Stomach (tissue), 4 donors: Measurements from ENCODE around the gene UTS2.

ENCODE experiments used
- POLR2A ChIP-seq, 4 donors: fragments of 450-650 bp; IDR thresholded peaks; one replicate each; pipeline ENCODE4 v1.6.1; 2016; ENCODE audit warnings: antibody characterized with exemption in 4 of 4, control low read depth in 2 of 4, mild to moderate bottlenecking in 1 of 4, moderate library complexity in 1 of 4
- POLR2AphosphoS5 ChIP-seq, 3 donors: sonication (generic); formaldehyde crosslinking; IDR thresholded peaks; one replicate each; pipeline ENCODE4 v1.6.1; 2016; ENCODE audit warnings: antibody characterized with exemption in 3 of 3
- TF ChIP-seq, protein P1 (sequence below), 7 experiments: fragments of 450-650 bp in 4 of 7; fragments of 200-600 bp in 3 of 7; sonication (generic) in 3 of 7; IDR thresholded peaks; one replicate each; pipeline ENCODE4 v1.5.1; 2016 to 2019; ENCODE audit warnings: antibody characterized with exemption in 7 of 7, control low read depth in 2 of 7, mild to moderate bottlenecking in 1 of 7

DNA sequence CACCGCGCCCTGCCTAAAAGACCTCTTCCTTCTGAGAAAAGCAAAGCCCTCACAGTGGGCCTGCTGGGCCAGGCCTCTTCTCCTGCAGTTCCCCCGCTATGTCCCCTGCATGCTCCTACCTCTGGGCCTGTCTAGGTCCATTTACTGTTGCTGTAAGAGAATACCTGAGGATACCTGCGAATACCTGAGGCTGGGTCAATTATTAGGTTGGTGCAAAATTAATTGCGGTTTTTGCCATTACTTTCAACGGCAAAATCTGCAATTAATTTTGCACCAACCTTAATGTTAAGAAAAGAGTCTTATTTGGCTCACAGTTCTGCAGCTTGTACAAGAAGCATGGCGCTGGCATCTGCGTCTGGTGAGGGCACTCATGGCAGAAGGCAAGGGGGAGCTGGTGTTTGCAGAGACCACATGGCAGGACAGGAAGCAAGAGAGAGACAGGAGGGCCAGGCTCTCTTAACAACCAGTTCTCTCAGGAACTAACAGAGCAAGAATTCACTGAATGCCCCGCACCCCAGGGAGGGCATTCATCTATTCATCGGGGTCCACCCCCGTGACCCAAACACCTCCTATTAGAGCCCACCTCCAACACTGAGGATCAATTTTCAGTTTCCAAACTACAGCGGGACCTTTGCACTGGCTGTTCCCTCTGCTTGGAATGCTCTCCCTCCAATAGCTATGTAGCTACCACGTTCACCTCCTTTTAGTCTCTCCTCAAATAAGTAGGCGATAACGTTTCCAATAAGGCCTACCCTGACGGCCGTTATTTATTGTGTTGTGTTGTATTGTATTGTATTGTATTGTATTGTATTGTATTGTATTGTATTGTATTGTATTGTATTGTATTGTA, 9.6 kb upstream of the UTS2 start:
- TF ChIP-seq, protein P1, sequence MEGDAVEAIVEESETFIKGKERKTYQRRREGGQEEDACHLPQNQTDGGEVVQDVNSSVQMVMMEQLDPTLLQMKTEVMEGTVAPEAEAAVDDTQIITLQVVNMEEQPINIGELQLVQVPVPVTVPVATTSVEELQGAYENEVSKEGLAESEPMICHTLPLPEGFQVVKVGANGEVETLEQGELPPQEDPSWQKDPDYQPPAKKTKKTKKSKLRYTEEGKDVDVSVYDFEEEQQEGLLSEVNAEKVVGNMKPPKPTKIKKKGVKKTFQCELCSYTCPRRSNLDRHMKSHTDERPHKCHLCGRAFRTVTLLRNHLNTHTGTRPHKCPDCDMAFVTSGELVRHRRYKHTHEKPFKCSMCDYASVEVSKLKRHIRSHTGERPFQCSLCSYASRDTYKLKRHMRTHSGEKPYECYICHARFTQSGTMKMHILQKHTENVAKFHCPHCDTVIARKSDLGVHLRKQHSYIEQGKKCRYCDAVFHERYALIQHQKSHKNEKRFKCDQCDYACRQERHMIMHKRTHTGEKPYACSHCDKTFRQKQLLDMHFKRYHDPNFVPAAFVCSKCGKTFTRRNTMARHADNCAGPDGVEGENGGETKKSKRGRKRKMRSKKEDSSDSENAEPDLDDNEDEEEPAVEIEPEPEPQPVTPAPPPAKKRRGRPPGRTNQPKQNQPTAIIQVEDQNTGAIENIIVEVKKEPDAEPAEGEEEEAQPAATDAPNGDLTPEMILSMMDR (IDR thresholded peaks at IDR 0.05): no peak
- TF ChIP-seq POLR2A (IDR thresholded peaks at IDR 0.05) (no peak), POLR2AphosphoS5 (IDR thresholded peaks at IDR 0.05) (no peak)
